HG03196 (cell line): ENCODE measurements around the gene RIPOR2.
A peak's percentile ranks its signal among the peaks of the same experiment; 100 is the strongest.
"Not testable (repeated sequence)": the region's sequence is repeated elsewhere in the genome, so short reads cannot be mapped to it uniquely, and the experiment has no call there.

Source experiments
- ATAC-seq: cut with Tn5 transposase; IDR thresholded peaks from one replicate; pipeline ENCODE4 v1.9.1; 2021; ENCODE audit not compliant: unreplicated experiment

RIPOR2 gene

DNA sequence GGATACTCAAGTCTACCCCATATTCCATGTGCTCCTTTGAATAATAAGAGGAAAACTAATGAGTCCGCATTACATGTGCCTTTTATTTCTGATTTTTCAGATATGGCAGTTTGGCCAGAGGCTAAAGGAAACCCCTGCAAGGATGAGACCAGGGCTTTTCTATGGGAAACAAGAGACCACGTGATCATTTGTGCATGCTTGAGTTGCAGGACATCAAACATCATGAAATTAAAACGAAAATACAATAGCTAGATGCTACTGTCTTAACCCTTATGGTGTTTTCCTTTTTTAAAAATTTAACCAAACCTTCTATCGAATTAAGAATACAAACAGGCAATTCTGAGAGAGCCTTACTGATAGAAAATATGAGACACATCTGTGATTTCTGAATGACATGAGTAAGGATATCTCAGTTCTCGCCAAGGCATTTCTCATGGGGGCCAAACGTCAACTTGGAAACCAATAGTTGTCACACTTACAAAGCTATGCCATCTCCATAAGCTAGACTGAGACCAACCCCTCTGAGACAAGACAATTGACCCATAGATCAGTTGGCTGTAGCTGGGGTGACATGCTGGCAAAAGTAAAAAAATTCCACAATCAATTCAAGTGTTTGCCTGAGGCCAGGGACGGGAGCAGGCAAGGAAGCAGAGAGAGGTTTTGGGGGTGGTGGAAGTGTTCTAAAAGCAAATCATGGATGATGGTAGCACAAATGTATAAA lies 52.8 kb downstream of the RIPOR2 start:
- no peak for ATAC-seq

DNA sequence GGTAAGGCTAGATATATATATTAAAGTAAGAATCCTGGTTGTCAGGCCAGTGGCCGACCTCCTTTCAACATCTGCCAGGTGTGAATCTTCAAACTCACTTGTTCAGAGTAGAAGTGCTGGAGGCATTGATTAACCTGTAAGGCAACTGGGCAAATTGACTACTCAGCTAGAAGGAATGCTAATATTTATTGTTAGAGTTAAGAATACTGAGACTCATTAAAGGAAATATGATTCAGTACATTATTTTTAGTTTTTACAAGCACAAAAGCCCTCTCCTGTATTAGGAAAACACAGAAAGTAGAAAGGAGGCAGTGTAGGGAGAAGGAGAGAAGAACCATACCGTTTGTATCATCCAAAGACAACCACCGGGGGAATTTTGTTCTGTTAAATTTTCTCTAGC lies 53.5 kb downstream of the RIPOR2 start:
- ATAC-seq, result no peak

DNA sequence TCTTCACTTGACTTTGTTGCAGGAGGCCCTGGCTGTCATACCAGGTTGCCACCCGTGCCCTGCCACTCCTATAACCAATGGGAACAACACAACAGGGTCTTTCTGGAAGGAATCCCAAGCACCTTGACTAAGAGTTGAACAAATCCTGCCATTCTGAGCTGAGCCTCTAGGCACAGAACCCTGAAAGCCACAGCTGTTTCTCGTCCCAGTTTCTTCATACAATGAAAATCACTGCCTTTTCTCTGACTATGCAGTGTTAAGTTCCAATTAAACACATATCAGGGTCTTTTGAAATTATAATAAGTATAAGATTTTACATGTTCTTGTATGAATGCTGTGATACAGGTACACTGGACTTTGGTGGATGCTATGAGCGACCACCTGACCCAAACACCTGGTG lies 54.4 kb downstream of the RIPOR2 start:
- ATAC-seq, result no peak

DNA sequence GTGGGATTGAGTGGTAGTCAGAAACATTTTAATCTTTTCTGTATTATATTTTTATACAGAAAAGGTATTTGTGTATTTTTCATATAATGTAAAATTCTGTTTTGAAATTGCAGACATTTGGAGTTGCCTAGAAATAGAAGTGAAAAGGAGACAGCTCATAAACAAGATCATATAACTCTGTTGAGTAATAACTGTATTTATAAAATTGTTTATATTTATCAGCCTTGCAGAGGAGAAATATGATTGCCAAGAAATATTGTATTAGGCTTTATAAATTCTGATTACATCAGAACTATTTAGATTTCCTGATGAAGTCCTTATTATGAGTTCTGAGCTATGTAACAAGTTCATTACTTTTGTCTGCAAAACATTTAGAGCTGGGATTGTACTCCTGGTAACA lies 55.3 kb downstream of the RIPOR2 start:
- ATAC-seq, result no peak

DNA sequence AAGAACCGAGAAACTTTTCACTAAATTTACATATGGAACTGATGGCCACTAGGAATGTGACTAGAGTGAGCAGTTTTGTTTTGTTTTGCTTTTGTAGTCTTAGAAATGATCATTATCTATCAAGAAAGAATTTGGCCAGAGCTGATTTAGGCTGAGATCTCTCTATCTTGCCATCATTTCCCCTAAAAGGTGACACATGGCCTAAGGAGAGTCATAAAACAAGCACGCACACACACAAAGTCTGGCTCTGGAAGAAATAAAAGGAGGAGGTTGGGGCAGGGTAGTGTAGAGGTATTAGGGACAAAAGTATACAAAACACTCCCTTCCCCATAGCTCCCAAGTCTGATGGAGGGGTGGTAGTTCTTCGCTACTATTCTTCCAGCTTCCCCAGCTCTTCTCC lies 56.4 kb downstream of the RIPOR2 start:
- no peak for ATAC-seq

DNA sequence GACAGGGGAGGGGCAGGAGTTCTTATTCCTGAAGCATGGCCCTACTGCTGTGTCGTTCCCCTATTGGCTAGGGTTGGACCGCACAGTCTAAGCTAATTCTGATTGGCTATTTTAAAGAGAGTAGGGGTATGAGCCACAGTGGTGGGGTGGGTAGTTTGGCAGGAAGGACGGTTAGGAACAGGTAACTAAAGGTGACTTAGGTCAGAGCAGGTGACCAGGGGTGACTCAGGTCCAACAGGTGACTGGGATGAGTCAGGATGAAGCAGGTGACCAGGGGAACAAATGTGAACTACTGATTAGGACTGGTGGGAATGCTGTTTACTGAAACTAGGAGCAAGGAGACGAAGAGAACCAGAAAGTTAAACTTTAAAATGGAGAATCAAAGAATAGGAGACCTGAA lies 58.0 kb downstream of the RIPOR2 start:
- ATAC-seq, result not testable (repeated sequence)

DNA sequence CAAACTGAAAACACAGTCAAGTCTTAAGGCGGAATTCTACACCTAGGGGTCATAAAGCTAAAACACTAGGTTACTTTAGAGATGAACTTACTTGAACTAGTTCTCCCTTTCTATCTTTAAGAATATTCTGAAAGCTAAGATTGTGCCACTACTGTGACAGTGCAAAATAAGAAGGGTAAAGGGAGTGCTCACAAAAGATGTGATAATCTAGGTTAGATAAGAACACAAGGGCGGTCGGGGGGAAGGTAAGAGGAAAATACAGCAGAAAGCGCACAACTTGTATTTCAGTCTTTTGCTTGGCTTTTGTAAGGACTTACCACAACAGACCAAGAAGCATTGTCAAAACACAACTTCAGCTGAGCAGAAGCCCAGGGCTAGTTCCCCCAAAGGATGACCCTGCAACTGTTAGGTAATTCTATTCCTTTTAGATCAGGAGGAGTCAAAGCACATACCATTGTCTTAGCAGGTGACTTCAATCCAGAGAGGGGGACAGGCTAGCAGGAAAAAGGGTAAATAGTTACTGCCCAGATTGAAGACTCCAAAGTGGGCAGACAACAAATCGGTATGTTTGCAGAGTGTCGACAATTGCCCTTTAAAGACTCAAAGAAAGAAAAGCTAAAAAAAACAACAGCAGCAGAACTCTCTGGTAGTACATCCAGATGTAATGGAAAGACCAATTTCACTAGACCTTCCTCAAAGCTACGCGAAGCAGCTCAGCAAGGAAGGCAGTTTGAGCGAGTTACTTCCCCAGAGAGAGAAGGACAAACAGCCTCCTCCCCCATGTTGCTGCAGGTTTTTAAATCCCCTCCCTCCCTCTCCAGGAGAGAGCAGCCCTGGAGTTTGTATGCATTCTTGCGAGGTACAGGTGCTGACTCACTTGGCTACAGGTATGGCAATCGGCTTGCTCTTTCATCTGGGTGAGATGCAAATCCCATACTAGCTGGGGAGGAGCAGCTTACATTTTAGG lies 59.0 kb downstream of the RIPOR2 start:
- no peak for ATAC-seq

DNA sequence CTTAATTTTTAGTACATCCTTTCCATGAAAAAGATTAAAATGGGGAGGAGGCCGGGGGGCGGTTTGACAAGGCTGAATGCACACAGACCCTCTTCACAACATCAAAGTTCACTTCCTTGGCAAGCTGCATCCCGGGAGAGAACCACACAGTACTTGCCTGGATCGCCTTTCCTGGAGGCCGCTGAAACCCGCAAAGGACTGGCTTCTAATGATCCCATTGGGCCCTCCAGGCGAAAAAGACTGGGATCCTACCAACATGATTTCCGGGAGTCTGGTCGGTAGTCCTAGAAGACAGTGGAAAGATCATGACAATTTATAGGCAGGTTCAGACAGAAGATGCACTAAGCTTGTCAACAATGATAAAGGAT lies 60.2 kb downstream of the RIPOR2 start:
- no peak for ATAC-seq

DNA sequence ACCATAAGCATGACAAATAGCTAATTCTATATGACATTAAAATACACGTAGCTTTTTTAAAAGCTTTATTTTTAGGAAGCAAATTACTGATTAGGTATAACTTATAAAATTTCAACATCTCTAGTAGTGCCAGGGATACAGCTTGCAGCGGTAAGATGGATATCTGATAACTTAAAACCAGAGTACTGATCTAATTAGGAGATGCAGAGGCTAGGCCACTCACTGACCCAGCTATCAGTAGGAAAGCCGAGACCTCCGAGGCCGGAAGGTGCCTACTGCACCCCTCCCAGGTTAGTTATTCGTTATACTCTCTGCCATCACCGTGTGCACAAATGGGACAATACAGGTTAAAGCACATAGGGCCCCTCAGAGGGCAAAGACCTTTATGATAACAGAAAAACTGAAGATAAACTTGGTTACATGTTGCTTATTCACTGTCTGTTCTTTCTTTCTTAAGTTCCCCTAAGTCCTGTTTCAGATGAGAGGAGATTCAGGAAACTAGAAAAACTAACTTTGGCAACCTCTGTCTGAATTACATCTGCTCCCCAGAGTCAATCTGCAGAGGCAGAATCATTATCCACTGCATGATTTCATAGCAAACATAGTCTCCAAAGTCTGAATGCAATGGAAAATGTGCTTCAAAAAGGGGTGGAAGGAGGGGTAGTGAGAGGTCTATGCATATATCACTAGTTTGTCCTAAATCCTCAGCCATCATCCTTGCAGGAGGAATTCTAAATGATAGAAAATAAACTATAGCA lies 60.8 kb downstream of the RIPOR2 start:
- no peak for ATAC-seq

DNA sequence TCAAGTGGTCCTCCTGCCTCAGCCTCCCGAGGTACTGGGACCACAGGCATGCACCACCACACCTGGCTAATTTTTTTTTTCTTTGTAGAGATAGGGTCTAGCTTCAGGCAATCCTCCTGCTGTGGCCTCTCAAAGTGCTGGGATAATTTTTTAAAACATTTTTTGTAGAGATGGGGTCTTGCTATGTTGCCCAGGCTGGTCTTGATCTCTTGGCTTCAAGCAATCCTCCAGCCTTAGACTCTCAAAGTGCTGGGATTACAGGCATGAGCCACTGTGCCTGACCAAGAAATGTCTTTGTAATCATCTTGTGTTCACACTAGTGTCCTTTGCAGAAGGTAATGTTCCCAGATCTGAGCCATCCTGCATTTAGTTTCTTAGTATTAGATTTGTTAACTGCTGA lies 61.6 kb downstream of the RIPOR2 start:
- ATAC-seq, result no peak

DNA sequence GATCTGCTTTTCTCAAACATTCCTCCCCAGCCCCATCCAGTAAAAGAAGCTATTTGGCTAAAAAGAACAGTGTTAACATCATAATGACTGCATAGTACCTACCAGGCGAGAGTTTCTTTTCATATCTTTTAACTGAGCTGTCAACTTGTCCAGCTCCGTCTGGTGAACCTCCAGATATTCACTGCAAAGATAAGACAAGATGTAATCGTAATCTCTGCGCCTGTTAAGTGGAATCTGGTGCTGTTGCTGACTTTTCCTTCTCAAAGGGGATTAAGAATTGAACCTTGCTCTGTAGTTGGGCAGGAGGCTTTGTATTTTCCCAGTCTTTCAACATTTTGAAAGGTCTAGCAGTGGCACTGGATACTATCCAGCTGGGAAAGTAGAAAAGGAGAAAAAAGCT lies 63.0 kb downstream of the RIPOR2 start:
- ATAC-seq, result no peak

DNA sequence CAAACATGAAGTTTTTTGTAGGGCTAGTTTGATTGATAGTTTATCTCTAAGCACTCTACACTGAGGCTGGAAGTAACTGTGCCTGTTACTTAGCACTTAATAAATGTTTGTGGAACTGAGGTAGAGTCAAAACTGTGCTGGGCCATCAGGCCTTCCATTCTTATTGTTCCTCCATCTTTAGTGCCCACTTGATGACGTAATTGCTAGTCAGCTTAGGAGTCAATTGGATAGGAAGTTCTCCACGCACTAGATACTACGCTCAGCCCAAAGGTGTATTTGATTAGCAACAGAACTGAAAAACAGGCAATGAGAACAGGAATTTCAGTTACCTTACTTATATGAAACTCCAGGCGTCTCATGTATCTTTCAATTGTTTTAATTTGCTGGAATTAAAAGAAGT lies 67.0 kb downstream of the RIPOR2 start:
- ATAC-seq, result no peak

DNA sequence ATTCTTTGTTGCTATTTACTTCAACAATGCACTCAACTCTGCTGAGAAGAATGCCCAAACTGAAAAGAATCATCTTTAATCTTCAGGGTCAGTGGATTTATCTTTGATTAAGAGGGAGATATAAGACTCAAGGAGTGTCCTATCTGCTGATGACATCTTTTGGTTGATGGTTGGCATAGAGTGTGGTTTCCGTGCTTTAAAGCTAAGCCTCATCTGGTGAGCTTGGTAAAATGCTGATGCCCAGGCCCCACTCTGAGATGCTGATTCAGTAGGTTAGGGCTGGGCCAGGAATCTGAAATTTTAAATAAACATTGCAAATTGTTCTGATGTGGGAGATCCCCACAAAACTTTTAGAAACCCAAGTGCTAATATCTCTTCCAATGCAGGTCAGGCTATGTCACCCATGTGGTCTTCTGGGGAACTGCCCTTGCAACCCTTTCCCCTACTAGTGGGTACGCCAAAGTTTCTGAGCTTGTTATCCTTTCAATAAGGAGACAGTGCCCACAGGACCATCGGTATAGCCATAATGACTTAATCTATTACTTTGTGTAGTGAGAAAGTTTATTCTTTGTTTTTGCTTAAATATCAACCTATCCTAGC lies 68.6 kb downstream of the RIPOR2 start:
- ATAC-seq, result no peak

DNA sequence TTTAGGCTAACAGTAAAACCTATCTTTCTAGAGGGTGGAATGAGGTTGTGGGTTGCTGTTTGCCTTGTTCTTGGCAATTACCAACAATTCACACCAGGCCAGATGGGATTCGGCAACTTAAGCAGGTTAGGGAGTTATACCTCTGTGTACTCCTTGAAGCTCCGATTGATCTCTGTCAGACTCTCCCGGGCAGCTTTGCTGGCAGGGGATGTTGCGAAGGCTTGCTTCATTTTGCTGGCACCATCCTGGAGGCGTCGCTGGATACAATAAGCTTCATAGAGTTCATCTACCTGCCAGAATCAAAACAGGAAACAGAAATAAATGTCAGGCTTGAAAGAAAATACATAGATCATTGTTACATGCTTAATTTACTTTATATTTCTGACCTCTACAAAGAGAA lies 70.6 kb downstream of the RIPOR2 start:
- no peak for ATAC-seq

DNA sequence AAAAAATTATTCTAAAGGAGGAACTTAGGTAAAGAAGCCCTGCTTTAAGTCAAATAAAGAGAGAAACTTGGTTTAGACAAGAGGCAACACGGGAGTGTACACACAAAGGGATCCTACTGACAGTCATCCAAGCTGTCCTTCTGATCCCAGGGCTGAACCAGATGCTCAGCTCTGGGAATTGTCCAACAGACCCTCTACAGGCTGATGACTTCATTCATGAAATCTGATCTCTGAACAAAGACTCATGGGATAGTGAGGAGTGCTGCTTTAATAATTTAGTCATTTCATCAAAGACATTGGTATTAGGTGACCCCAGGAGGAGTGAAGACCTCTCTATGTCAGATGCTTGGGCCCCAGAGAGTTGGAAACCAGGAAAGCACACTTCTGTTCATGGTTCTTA lies 71.4 kb downstream of the RIPOR2 start:
- ATAC-seq, result no peak

DNA sequence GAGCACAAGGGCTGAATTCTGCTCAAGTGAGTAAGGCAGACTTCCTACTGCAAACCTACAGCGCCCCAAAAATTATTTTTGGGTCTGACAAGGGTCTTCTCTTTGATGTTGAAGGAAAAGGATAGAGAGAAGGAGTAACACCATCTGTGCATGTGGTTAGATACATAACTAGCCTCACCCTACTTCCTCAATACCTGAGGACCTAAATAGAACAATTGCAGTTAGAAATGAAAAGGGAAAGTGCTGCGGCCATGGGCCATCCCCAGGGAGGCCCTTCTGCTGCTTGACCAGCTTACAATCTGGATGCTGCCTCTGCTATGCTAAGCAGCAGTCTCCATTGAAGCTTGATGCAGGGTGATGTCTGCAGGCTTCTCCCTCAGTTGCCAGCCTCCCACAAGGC lies 73.8 kb downstream of the RIPOR2 start:
- peak; percentile 73 for ATAC-seq

DNA sequence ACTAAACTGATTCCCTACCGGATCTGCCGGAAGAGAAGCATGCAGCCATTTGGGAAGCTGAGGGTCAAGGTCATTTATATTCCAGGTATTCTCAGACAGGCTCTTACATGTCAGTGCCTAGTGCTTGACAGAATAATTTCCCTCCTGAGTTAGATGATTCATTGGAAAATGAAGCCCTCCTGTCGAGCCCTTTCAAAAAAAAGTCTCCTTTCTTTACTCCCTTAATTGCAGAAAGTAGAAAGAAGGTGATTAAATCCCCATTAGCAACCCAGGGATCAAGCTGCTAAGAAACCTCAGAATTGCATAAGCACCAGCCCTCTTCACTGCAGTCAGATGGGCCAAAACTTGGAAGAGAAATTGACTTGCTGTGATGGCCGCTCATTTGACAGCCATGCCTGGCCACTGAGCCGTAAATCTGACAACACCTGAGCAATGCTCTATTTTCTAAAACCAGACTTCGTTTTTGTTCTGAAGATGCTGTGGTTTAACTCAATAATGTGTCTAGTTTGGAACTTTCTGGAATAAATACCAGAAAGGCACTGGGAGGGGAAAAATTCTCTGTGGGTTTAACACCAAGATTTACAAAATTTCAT lies 76.1 kb downstream of the RIPOR2 start:
- ATAC-seq, result no peak

DNA sequence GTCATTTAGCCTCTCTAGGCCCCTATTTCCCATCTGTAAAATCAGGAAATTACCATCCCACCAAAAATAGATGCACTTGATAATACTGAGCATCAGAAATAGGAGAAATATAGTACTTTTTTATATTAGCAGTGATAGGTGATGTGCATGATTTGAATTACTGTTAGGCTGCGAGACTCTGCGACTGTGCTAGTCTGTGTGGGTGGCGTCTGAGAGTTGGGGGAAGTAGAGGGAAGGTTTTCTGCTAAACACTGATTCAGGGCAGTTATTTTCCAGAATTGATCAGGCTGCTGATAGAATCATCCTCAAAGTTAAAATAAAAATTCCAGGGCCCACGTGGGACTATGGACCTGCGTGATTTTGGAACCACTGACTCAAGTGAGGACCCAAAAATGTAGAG lies 76.6 kb downstream of the RIPOR2 start:
- ATAC-seq, result no peak

DNA sequence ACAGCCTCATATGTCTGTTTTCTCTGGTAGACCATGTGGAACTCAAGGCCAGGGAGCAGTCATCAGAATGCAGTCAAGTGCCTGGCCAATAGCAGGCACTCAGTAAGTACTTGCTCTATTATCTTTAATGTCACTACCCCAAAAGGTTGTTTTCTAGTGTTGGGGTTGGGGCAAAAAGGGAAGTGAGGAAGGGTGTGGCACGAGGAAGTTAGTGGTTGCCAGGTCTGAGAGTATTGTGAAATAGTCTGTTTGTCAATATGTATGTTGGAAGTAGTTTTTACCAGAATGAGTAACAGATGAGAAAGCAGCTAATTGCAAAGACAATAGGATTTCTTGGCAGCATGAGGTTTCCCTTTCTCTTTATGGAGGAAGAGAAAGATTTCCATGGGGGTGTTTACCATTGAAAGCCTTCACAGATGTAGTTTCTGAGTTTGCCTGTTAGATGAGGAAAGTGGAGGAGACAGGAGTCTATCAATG lies 77.5 kb downstream of the RIPOR2 start:
- peak; percentile 63 for ATAC-seq

DNA sequence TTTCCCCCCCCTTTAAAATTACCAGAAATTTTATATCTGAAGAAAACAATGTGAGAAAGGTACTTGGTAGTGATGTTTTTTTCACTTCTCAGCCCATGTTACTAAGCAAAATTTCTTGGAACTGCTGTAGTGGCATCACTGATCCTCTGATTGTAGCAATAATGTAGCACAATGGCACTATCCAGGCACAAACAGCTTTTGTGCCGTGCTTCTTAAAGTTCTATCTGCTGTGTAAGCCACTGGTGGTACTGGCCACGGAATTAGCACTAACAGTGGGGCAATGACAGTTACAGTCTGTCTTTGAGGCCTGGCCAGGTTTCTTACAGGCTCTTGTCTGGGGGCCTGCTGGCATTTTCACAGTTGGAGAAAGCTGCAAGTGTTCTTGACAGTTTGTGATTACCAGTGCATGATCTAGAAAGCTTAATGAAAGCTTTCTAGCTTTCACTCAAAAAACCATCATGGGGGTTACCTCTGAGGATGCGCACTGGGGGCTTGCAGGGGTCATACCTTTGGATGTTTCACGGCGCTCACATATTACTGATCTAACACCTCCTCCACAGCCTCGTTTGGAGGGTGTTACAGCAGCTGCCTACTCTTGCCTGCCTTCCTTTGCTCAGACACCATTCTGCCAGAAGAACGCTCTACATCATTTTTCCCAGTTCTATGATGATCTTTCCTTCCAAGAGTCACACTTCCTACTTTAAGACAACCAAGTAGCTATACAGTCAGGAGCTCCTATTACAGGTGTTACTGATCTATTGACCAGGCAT lies 78.7 kb downstream of the RIPOR2 start:
- no peak for ATAC-seq
